Ovary (tissue), 9 donors: ENCODE results near the gene CCL27. TPM values are rescaled to one million over a fixed set of nuclear protein-coding genes. Genes with fewer than 3 reads are reported as not detected.
A peak's percentile ranks its signal among the peaks of the same experiment; 100 is the strongest.

Source experiments
- DNase-seq, 5 donors: peaks; one replicate each; pipeline ENCODE4 v3.0.0-alpha.2; 2019 to 2020
- H3K27ac ChIP-seq, 2 donors: fragments of 200-600 bp; one replicate each; pipeline versions ENCODE4 v1.5.1 to v1.8.0; 2019 to 2022
- H3K27me3 ChIP-seq: fragments of 200-600 bp; one replicate; pipeline ENCODE4 v1.8.0; 2022
- H3K36me3 ChIP-seq: fragments of 200-600 bp; sonication (generic); one replicate; pipeline ENCODE4 v1.5.1; 2019
- H3K4me1 ChIP-seq: one replicate; pipeline ENCODE4 v1.8.1; 2013; ENCODE audit warnings: mild to moderate bottlenecking, moderate library complexity; ENCODE audit not compliant: insufficient read depth
- H3K4me3 ChIP-seq: fragments of 200-600 bp; sonication (generic); one replicate; pipeline ENCODE4 v1.5.1; 2017
- H3K9me3 ChIP-seq, 2 donors: fragments of 200-600 bp in 1 of 2; sonication (generic) in 1 of 2; one replicate each; pipeline versions ENCODE4 v1.5.1 to v1.8.1; 2013 to 2019; ENCODE audit warnings: mild to moderate bottlenecking in 1 of 2, moderate library complexity in 1 of 2
- CTCF ChIP-seq, 3 donors: fragments of 450-650 bp in 2 of 3; fragments of 200-600 bp in 1 of 3; IDR thresholded peaks; one replicate each; pipeline versions ENCODE4 v1.5.1 to v1.8.0; 2016 to 2022; ENCODE audit warnings: antibody characterized with exemption in 3 of 3, mild to moderate bottlenecking in 1 of 3
- EP300 ChIP-seq: sonication (generic); formaldehyde crosslinking; IDR thresholded peaks from one replicate; pipeline ENCODE4 v1.6.1; 2017; ENCODE audit warnings: antibody characterized with exemption
- POLR2A ChIP-seq: fragments of 450-650 bp; IDR thresholded peaks from one replicate; pipeline ENCODE4 v1.6.1; 2017; ENCODE audit warnings: antibody characterized with exemption, mild to moderate bottlenecking, moderate library complexity
- WGBS, 3 donors: extraction: QIAGEN DNeasy Blood & Tissue Kit in 1 of 3; methylation state at CpG; one replicate each; pipeline versions ENCODE4 v1.1.5 to v1.1.7; 2013 to 2017; 5-methylcytosine and 5-hydroxymethylcytosine counted together
- intact Hi-C, 4 donors: fragments of 100-400 bp; cut with DNase I; formaldehyde crosslinking; loops; one replicate each; pipeline versions ENCODE4 v1.11.0 to v1.15.1; 2022 to 2023
- polyA plus RNA-seq, 2 donors: library from polyadenylated mRNA; stranded (reverse); fragments of 200-250 nt in 1 of 2; fragments of 350-450 nt in 1 of 2; fragmentation: Illumina TruSeq in 1 of 2; extraction: RNeasy Lipid Tissue Mini Kit (QIAGEN cat#74804) in 1 of 2; gene quantifications; one replicate each; pipeline ENCODE4 v1.2.3, GENCODE V29; 2013 to 2014
- total RNA-seq, 7 donors: library from RNA; depleted of rRNA in 2 of 7; stranded (reverse); fragments of >200 nt in 2 of 7; fragmentation: NEBNext Ultra II Directional in 3 of 7; extraction: Animal tissue kit (Norgen Biotek cat#: 25700) in 3 of 7; gene quantifications; one replicate each; pipeline versions ENCODE4 v1.1.0 to v1.2.4, GENCODE V29; 2016 to 2023
- donor health status: DM: no; HTN: no; CAD: no; lungs with moderate emphysema.
- donor health status: DM: no; HTN: no; CAD: no.
- donor health status: Bipolar disorder and iron deficiency.
- donor health status: DM: yes; HTN: yes; CAD: no.
- donor health status: DM: no; HTN: no; CAD: no.
- donor health status: DM: yes; HTN: yes; CAD: no.

The CCL27 gene
- total and polyA plus RNA-seq, 9 donors = 0.21 to 1.1 (median 0.66) TPM; not detected in 4

GRCh38 chr9:34624475-34625185 lies 37.8 kb downstream of the CCL27 start:
- Histone ChIP-seq H3K27ac (no peak overlapping the region), H3K9me3 (no peaks in the 10 kb centered on the region), H3K4me3 (no peak overlapping the region), H3K4me1 (peaks cover 5% of the 10 kb centered on the region), H3K36me3 (no peaks in the 10 kb centered on the region), H3K27me3 (peaks cover 12% of the 10 kb centered on the region)
- no peak for TF ChIP-seq EP300
- no peak for TF ChIP-seq POLR2A
- no peak for TF ChIP-seq CTCF (IDR thresholded peaks at IDR 0.05)
- WGBS, 3 donors = 11 to 12% (median 12%) methylated on average over 36 to 39 of the region's 39 CpGs
- no peak for DNase-seq
- intact Hi-C loops = no loop called here

GRCh38 chr9:34623374-34624235 lies 38.9 kb downstream of the CCL27 start:
- 7 to 13% (median 10%) methylated on average over 44 to 63 of the region's 63 CpGs for WGBS, 3 donors
- TF ChIP-seq EP300 = no peak
- no peak for TF ChIP-seq POLR2A
- TF ChIP-seq CTCF (IDR thresholded peaks at IDR 0.05) = no peak
- intact Hi-C loops = no loop called here
- Histone ChIP-seq H3K4me1 (peaks cover 7% of the 10 kb centered on the region), H3K9me3 (no peaks in the 10 kb centered on the region), H3K27me3 (peaks cover 12% of the 10 kb centered on the region), H3K4me3 (no peak overlapping the region), H3K27ac (no peak overlapping the region), H3K36me3 (no peaks in the 10 kb centered on the region)
- DNase-seq = no peak

- peak; percentile 88 to 95 (median 91) for DNase-seq
- no peaks in the 10 kb centered on the region for H3K9me3 ChIP-seq
- H3K4me1 ChIP-seq = peaks cover 6% of the 10 kb centered on the region
- TF ChIP-seq CTCF (IDR thresholded peaks at IDR 0.05) (no peak), POLR2A (peak; percentile 21)
- H3K27ac ChIP-seq = no peak within 1 kb of the TSS
- no peaks in the 10 kb centered on the region for H3K36me3 ChIP-seq
- 3 to 4% (median 4%) methylated on average over 43 of the region's 43 CpGs for WGBS, 3 donors
- H3K4me3 ChIP-seq = peak within 1 kb of the TSS; percentile 72
- intact Hi-C loops = no loop called here
- no peaks in the 10 kb centered on the region for H3K27me3 ChIP-seq
Measured at GRCh38 chr9:34620061-34620994, 42.1 kb downstream of the CCL27 start, which contains the start of gene DCTN3. Gene DCTN3, minus strand, starts transcription at chr9:34620495. Its CDS starts 31 bp downstream, at chr9:34620464.

GRCh38 chr9:34615132-34615531 lies 47.3 kb downstream of the CCL27 start:
- 81 to 90% (median 89%) methylated on average over 2 of the region's 2 CpGs for WGBS, 3 donors
- H3K27me3 ChIP-seq = no peaks in the 10 kb centered on the region
- H3K27ac ChIP-seq = no peak overlapping the region
- no peak overlapping the region for H3K4me3 ChIP-seq
- TF ChIP-seq EP300 (no peak), CTCF (IDR thresholded peaks at IDR 0.05) (no peak), POLR2A (no peak)
- H3K36me3 ChIP-seq = no peaks in the 10 kb centered on the region
- peaks cover 14% of the 10 kb centered on the region for H3K4me1 ChIP-seq
- intact Hi-C loops = no loop called here
- no peaks in the 10 kb centered on the region for H3K9me3 ChIP-seq
- DNase-seq = no peak
